ENCODE data around the gene IGF1R. TPM values are rescaled to one million over a fixed set of nuclear protein-coding genes. Genes with fewer than 3 reads are reported as not detected.

IGF1R gene
- total and polyA plus RNA-seq, 2 of the 13 experiments (the other 11 are each of a cell fraction or from before 2014, with no cell fraction given) = 15.9 to 18.4 TPM

DNA sequence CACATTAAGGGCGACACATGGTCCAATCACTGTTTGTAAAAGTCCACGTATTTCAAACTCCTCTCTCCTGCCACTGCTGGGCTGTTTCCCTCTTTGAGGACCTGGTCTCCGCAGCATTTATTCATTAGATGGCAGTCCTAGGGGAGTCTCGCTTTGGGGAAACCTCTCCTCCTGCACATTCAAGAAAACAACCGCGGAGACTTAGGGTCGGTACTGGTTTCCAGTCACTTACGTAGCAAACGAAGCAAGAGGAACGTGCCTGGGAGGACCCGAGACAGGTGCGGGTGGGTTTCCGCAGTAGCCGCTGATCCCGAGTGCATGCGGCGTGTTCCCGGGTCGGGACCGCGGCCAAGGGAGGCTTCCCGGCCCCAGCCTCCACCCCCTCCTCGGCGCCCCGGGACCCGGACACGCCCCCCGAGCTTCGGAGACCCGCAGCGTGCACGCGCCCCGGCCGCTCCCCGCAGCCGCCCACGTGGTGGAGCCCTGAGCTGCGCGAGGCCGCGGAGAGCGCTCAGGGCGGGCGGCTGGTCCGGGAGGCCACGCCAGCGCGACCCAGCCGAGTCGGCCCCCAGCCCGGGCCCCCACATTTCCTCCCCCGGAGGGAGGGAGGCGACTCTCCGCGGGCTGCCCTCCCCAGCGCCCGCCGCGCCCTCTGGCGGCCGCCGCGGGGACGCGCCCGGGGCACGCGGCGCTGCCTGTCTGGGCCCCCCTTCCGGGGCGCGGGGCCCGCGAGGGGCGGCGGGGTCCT lies 1.1 kb upstream of the IGF1R start (continued):
- TF ChIP-seq, protein P1, sequence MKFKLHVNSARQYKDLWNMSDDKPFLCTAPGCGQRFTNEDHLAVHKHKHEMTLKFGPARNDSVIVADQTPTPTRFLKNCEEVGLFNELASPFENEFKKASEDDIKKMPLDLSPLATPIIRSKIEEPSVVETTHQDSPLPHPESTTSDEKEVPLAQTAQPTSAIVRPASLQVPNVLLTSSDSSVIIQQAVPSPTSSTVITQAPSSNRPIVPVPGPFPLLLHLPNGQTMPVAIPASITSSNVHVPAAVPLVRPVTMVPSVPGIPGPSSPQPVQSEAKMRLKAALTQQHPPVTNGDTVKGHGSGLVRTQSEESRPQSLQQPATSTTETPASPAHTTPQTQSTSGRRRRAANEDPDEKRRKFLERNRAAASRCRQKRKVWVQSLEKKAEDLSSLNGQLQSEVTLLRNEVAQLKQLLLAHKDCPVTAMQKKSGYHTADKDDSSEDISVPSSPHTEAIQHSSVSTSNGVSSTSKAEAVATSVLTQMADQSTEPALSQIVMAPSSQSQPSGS (CRISPR knock-in tag; IDR thresholded peaks at IDR 0.05) = no peak
- peak; percentile 69 for TF ChIP-seq ZFY (CRISPR knock-in tag; IDR thresholded peaks at IDR 0.05)
- TF ChIP-seq PITX1 (CRISPR knock-in tag; IDR thresholded peaks at IDR 0.05) = peak; percentile 42; the same call in 1 of the 2 replicates
- peak; percentile 17; the same call in 1 of the 2 replicates for TF ChIP-seq RXRA (CRISPR knock-in tag; IDR thresholded peaks at IDR 0.05)
- no peak for TF ChIP-seq SRSF1 (optimal IDR thresholded peaks at IDR 0.05; ENCODE audit: low read depth, low read length)
- TF ChIP-seq, protein P2, sequence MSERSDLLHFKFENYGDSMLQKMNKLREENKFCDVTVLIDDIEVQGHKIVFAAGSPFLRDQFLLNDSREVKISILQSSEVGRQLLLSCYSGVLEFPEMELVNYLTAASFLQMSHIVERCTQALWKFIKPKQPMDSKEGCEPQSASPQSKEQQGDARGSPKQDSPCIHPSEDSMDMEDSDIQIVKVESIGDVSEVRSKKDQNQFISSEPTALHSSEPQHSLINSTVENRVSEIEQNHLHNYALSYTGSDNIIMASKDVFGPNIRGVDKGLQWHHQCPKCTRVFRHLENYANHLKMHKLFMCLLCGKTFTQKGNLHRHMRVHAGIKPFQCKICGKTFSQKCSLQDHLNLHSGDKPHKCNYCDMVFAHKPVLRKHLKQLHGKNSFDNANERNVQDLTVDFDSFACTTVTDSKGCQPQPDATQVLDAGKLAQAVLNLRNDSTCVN (CRISPR knock-in tag; IDR thresholded peaks at IDR 0.05; ENCODE audit: borderline replicate concordance) = no peak
- peak; percentile 86 for TF ChIP-seq CCDC6 (CRISPR knock-in tag; IDR thresholded peaks at IDR 0.05)
- peak; percentile 78 for TF ChIP-seq ASH2L (IDR thresholded peaks at IDR 0.05; ENCODE audit: insufficient read length, low read depth, low read length)
- peak; percentile 80; the same call in 1 of the 2 replicates for TF ChIP-seq YEATS4 (CRISPR knock-in tag; IDR thresholded peaks at IDR 0.05; ENCODE audit: borderline replicate concordance)
- TF ChIP-seq ZFP1 (CRISPR knock-in tag; IDR thresholded peaks at IDR 0.05) = no peak
- TF ChIP-seq ZMAT3 (CRISPR knock-in tag; conservative IDR thresholded peaks at IDR 0.05) = peak; percentile 85
- TF ChIP-seq STAG1 (CRISPR knock-in tag; IDR thresholded peaks at IDR 0.05) = peak; percentile 14; the same call in 1 of the 2 replicates
- no peak for TF ChIP-seq ZNF20 (CRISPR knock-in tag; IDR thresholded peaks at IDR 0.05)
- TF ChIP-seq ZNF598 (CRISPR knock-in tag; IDR thresholded peaks at IDR 0.05; ENCODE audit: borderline replicate concordance) = 0 out of 2 replicates have a peak, but pooled peaks have one; percentile 22
- TF ChIP-seq YY1 (IDR thresholded peaks at IDR 0.05; ENCODE audit: insufficient read depth, insufficient replicate concordance, low read depth, low read length) = peak; percentile 41
- TF ChIP-seq, protein P3, sequence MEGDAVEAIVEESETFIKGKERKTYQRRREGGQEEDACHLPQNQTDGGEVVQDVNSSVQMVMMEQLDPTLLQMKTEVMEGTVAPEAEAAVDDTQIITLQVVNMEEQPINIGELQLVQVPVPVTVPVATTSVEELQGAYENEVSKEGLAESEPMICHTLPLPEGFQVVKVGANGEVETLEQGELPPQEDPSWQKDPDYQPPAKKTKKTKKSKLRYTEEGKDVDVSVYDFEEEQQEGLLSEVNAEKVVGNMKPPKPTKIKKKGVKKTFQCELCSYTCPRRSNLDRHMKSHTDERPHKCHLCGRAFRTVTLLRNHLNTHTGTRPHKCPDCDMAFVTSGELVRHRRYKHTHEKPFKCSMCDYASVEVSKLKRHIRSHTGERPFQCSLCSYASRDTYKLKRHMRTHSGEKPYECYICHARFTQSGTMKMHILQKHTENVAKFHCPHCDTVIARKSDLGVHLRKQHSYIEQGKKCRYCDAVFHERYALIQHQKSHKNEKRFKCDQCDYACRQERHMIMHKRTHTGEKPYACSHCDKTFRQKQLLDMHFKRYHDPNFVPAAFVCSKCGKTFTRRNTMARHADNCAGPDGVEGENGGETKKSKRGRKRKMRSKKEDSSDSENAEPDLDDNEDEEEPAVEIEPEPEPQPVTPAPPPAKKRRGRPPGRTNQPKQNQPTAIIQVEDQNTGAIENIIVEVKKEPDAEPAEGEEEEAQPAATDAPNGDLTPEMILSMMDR (CRISPR knock-in tag; IDR thresholded peaks at IDR 0.05) = peak; percentile 39; the same call in 1 of the 2 replicates
- TF ChIP-seq, protein P4, sequence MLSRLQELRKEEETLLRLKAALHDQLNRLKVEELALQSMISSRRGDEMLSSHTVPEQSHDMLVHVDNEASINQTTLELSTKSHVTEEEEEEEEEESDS (CRISPR knock-in tag; IDR thresholded peaks at IDR 0.05; ENCODE audit: borderline replicate concordance) = no peak
- TF ChIP-seq, protein P5, sequence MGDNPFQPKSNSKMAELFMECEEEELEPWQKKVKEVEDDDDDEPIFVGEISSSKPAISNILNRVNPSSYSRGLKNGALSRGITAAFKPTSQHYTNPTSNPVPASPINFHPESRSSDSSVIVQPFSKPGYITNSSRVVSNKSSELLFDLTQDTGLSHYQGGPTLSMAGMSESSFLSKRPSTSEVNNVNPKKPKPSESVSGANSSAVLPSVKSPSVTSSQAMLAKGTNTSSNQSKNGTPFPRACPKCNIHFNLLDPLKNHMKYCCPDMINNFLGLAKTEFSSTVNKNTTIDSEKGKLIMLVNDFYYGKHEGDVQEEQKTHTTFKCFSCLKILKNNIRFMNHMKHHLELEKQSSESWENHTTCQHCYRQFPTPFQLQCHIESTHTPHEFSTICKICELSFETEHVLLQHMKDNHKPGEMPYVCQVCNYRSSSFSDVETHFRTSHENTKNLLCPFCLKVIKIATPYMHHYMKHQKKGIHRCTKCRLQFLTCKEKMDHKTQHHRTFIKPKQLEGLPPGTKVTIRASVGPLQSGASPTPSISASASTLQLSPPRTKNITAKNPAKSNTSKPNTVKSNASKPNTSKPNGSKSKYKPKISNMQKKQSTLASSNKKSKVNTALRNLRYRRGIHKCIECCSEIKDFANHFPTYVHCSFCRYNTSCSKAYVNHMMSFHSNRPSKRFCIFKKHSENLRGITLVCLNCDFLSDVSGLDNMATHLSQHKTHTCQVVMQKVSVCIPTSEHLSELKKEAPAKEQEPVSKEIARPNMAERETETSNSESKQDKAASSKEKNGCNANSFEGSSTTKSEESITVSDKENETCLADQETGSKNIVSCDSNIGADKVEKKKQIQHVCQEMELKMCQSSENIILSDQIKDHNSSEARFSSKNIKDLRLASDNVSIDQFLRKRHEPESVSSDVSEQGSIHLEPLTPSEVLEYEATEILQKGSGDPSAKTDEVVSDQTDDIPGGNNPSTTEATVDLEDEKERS (CRISPR knock-in tag; IDR thresholded peaks at IDR 0.05) = 0 out of 2 replicates have a peak, but pooled peaks have one; percentile 56
- TF ChIP-seq, protein P6, sequence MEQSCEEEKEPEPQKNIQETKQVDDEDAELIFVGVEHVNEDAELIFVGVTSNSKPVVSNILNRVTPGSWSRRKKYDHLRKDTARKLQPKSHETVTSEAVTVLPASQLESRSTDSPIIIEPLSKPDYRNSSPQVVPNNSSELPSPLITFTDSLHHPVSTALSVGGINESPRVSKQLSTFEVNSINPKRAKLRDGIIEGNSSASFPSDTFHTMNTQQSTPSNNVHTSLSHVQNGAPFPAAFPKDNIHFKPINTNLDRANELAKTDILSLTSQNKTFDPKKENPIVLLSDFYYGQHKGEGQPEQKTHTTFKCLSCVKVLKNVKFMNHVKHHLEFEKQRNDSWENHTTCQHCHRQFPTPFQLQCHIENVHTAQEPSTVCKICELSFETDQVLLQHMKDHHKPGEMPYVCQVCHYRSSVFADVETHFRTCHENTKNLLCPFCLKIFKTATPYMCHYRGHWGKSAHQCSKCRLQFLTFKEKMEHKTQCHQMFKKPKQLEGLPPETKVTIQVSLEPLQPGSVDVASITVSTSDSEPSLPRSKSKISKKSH (CRISPR knock-in tag; IDR thresholded peaks at IDR 0.05; ENCODE audit: borderline replicate concordance) = no peak
